PC-3 (cell line): ENCODE results near the gene MICOS13.

Experiments used
- EZH2 ChIP-seq: fragments of 300-600 bp; sonication (generic); IDR thresholded peaks from one replicate; pipeline ENCODE4 v1.6.1; 2017; ENCODE audit warnings: antibody characterized with exemption, mild to moderate bottlenecking, low read length; ENCODE audit not compliant: unreplicated experiment
- TF ChIP-seq, protein P1 (sequence below): fragments of 300-600 bp; sonication (generic); conservative IDR thresholded peaks from 2 replicates; pipeline ENCODE4 v1.5.1; 2017; ENCODE audit warnings: antibody characterized with exemption, low read depth, mild to moderate bottlenecking, low read length

DNA sequence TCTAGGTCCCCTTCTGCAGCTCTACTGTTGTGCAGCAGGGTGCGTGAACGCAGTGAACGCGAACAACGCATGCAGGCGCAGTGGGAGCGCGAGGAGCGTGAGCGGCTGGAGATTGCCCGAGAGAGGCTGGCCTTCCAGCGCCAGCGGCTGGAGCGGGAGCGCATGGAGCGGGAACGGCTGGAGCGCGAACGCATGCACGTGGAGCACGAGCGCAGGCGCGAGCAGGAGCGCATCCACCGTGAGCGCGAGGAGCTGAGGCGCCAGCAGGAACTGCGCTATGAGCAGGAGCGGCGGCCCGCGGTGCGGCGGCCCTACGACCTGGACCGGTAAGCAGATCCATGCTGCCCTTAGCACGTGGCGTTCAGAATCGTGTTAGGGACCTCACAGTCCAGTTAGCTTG, 18.8 kb downstream of the MICOS13 start:
- TF ChIP-seq, protein P1, sequence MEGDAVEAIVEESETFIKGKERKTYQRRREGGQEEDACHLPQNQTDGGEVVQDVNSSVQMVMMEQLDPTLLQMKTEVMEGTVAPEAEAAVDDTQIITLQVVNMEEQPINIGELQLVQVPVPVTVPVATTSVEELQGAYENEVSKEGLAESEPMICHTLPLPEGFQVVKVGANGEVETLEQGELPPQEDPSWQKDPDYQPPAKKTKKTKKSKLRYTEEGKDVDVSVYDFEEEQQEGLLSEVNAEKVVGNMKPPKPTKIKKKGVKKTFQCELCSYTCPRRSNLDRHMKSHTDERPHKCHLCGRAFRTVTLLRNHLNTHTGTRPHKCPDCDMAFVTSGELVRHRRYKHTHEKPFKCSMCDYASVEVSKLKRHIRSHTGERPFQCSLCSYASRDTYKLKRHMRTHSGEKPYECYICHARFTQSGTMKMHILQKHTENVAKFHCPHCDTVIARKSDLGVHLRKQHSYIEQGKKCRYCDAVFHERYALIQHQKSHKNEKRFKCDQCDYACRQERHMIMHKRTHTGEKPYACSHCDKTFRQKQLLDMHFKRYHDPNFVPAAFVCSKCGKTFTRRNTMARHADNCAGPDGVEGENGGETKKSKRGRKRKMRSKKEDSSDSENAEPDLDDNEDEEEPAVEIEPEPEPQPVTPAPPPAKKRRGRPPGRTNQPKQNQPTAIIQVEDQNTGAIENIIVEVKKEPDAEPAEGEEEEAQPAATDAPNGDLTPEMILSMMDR, result no peak
- no peak for TF ChIP-seq EZH2
